SK-N-MC (cell line): ENCODE measurements around the gene PRSS50.

Source experiments
- EZH2 ChIP-seq: fragments of 200-600 bp; sonication (generic); IDR thresholded peaks from one replicate; pipeline ENCODE4 v1.6.1; 2017; ENCODE audit warnings: antibody characterized with exemption
- POLR2AphosphoS5 ChIP-seq: IDR thresholded peaks from 2 replicates; pipeline ENCODE4 v1.6.1; 2012; ENCODE audit warnings: mild to moderate bottlenecking, low read depth, low read length, borderline replicate concordance

DNA sequence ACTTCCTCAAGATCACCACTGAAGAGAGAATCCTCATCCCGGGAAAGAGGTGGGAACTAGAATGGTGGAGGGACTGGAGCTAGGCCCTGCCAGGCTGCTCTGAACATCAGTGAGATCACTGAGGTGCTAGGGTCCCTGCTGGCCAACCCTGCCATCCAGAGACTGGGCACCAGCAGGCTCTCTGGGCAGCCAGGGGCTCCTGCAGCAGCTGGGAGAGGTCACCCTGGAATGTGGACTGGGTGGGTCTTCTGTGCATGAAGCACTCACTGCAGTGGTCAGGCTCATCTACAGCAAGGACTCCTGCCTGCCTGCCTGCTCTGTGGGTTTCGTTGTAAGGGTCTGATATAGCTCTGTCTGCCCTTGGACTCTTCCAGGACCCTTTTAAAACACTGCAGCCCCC lies 49.1 kb downstream of the PRSS50 start:
- TF ChIP-seq EZH2 (no peak), POLR2AphosphoS5 (no peak)
